NCI-H146 treated with DMSO at 0.1 percent for 48 hours (cell line): Measurements from ENCODE around the gene CAPN14.

ENCODE experiments used
- DNase-seq: peaks from one replicate; lab custom pipeline; 2025; ENCODE audit not compliant: unreplicated experiment; lab: John Stamatoyannopoulos, UW

The CAPN14 gene

GRCh38 chr2:31244101-31244500, 26.8 kb upstream of the CAPN14 start:
- DNase-seq = no peak

GRCh38 chr2:31243053-31243452, 25.7 kb upstream of the CAPN14 start:
- DNase-seq = no peak

- no peak for DNase-seq
Measured at GRCh38 chr2:31241625-31242270, 24.4 kb upstream of the CAPN14 start.

- no peak for DNase-seq
Measured at GRCh38 chr2:31240381-31241365, 23.4 kb upstream of the CAPN14 start.

- no peak for DNase-seq
Measured at GRCh38 chr2:31239593-31240177, 22.4 kb upstream of the CAPN14 start.

- DNase-seq = no peak
Measured at GRCh38 chr2:31238906-31239592, 21.7 kb upstream of the CAPN14 start.

GRCh38 chr2:31238126-31238905, 21.0 kb upstream of the CAPN14 start:
- no peak for DNase-seq

GRCh38 chr2:31237348-31238017, 20.2 kb upstream of the CAPN14 start:
- DNase-seq = no peak

GRCh38 chr2:31236433-31237205, 19.3 kb upstream of the CAPN14 start:
- DNase-seq = no peak

- no peak for DNase-seq
Measured at GRCh38 chr2:31235504-31235902, 18.2 kb upstream of the CAPN14 start.

- DNase-seq = no peak
Measured at GRCh38 chr2:31234683-31235503, 17.6 kb upstream of the CAPN14 start.

- peak; percentile 57 for DNase-seq
Measured at GRCh38 chr2:31233741-31234682, 16.7 kb upstream of the CAPN14 start, which contains the start of gene EHD3. EHD3 (plus strand) TSS chr2:31234152; CDS start chr2:31234622, 470 bp downstream.

GRCh38 chr2:31233231-31233630, 15.9 kb upstream of the CAPN14 start:
- DNase-seq = no peak

GRCh38 chr2:31232586-31232985, 15.3 kb upstream of the CAPN14 start:
- DNase-seq = no peak

GRCh38 chr2:31231571-31232302, 14.4 kb upstream of the CAPN14 start:
- no peak for DNase-seq

- DNase-seq = no peak
Measured at GRCh38 chr2:31230751-31231150, 13.4 kb upstream of the CAPN14 start.
